Prostate gland (tissue), 2 donors: Measurements from ENCODE around the gene TNFAIP2.

Experiments
- POLR2A ChIP-seq: fragments of 450-650 bp; IDR thresholded peaks from one replicate; pipeline ENCODE4 v1.6.1; 2016; ENCODE audit warnings: antibody characterized with exemption, mild to moderate bottlenecking
- TF ChIP-seq, protein P1 (sequence below), 4 experiments: fragments of 200-600 bp in 2 of 4; fragments of 450-650 bp in 2 of 4; sonication (generic) in 2 of 4; IDR thresholded peaks; 1 replicate in 3 of 4; 2 replicates in 1 of 4; pipeline ENCODE4 v1.5.1; 2016 to 2019; ENCODE audit warnings: antibody characterized with exemption in 4 of 4, mild to moderate bottlenecking in 2 of 4, moderate library complexity in 2 of 4

DNA sequence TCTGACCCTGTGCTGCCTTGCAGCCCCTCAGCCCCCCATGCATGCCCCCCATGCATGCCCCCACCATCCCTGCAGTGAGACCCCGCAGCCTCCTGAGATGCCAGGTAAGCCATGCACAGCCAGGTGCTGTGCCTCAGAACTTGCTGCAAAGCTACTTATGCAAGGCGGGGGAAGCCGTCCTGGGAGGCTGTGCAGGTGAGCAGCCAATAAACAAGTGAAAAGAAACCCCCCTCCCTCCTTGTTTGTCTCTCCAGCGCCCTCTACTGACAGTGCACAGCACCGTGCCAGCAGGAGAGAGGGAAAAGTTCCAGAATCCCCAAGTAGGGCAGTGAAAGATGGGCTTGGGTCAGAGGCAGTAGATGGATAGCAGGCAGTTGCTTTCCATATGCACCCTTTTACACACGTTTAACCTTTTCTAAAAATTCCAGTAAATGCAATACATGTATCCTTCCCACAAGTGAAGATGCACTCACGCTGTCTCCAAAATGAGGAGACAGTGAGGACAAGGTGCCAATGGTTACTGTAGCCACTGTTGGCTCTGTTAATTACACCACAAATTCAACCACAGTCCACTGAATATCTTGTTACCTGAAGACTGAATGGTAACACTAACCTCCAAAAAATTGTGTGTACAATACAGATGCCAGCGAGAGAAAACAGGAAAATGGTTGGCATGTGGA, 18.0 kb downstream of the TNFAIP2 start:
- TF ChIP-seq, protein P1, sequence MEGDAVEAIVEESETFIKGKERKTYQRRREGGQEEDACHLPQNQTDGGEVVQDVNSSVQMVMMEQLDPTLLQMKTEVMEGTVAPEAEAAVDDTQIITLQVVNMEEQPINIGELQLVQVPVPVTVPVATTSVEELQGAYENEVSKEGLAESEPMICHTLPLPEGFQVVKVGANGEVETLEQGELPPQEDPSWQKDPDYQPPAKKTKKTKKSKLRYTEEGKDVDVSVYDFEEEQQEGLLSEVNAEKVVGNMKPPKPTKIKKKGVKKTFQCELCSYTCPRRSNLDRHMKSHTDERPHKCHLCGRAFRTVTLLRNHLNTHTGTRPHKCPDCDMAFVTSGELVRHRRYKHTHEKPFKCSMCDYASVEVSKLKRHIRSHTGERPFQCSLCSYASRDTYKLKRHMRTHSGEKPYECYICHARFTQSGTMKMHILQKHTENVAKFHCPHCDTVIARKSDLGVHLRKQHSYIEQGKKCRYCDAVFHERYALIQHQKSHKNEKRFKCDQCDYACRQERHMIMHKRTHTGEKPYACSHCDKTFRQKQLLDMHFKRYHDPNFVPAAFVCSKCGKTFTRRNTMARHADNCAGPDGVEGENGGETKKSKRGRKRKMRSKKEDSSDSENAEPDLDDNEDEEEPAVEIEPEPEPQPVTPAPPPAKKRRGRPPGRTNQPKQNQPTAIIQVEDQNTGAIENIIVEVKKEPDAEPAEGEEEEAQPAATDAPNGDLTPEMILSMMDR (IDR thresholded peaks at IDR 0.05), result peak in 3 of 4 experiments; percentile 40 to 57 (median 43)
- TF ChIP-seq POLR2A, result no peak
